Suprapubic skin (tissue), 4 donors: ENCODE measurements around the gene LAS1L.

ENCODE experiments used
- EP300 ChIP-seq: sonication (generic); formaldehyde crosslinking; IDR thresholded peaks from one replicate; pipeline ENCODE4 v1.6.1; 2017; ENCODE audit warnings: antibody characterized with exemption
- POLR2A ChIP-seq, 2 donors: fragments of 450-650 bp; IDR thresholded peaks; one replicate each; pipeline ENCODE4 v1.6.1; 2017; ENCODE audit warnings: antibody characterized with exemption in 2 of 2, mild to moderate bottlenecking in 2 of 2, moderate library complexity in 2 of 2
- POLR2AphosphoS5 ChIP-seq, 3 donors: sonication (generic); formaldehyde crosslinking; IDR thresholded peaks; one replicate each; pipeline ENCODE4 v1.6.1; 2017; ENCODE audit warnings: antibody characterized with exemption in 3 of 3
- TF ChIP-seq, protein P1 (sequence below), 2 donors: fragments of 200-600 bp in 1 of 2; fragments of 450-650 bp in 1 of 2; sonication (generic) in 1 of 2; IDR thresholded peaks; one replicate each; pipeline ENCODE4 v1.5.1; 2016 to 2019; ENCODE audit warnings: antibody characterized with exemption in 2 of 2, mild to moderate bottlenecking in 1 of 2, moderate library complexity in 1 of 2

DNA sequence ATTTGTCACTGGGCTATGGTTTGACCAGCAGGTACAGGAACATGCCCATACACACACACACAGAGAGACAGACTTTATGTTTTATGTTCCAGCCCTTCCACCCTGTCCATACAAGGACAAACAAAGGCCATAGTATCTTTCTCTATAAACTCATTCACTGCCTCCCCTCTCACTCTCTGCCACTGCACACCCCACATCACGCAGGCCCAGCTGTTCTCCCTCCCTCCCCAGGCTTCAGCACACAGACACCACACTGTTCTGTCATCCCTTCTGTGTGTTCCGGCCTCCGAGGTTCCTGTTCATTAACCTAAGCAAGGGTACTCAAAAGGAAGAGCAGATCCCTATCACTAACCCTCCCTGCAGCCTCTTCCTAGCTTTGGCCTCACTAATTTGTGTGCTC, 17.8 kb downstream of the LAS1L start:
- TF ChIP-seq POLR2A (IDR thresholded peaks at IDR 0.05): no peak
- TF ChIP-seq, protein P1, sequence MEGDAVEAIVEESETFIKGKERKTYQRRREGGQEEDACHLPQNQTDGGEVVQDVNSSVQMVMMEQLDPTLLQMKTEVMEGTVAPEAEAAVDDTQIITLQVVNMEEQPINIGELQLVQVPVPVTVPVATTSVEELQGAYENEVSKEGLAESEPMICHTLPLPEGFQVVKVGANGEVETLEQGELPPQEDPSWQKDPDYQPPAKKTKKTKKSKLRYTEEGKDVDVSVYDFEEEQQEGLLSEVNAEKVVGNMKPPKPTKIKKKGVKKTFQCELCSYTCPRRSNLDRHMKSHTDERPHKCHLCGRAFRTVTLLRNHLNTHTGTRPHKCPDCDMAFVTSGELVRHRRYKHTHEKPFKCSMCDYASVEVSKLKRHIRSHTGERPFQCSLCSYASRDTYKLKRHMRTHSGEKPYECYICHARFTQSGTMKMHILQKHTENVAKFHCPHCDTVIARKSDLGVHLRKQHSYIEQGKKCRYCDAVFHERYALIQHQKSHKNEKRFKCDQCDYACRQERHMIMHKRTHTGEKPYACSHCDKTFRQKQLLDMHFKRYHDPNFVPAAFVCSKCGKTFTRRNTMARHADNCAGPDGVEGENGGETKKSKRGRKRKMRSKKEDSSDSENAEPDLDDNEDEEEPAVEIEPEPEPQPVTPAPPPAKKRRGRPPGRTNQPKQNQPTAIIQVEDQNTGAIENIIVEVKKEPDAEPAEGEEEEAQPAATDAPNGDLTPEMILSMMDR (IDR thresholded peaks at IDR 0.05): no peak
- TF ChIP-seq POLR2AphosphoS5 (IDR thresholded peaks at IDR 0.05): no peak
- no peak for TF ChIP-seq EP300
